Neuronal stem cell (in vitro differentiated cells): ENCODE results near the gene NCBP2.

ENCODE experiments used
- DNase-seq: peaks from one replicate; pipeline ENCODE4 v3.0.0-alpha.2; 2013; ENCODE audit warnings: low spot score
- H2AFZ ChIP-seq: one replicate; pipeline ENCODE4 v1.6.1; 2013; ENCODE audit warnings: mild to moderate bottlenecking, low read length, inconsistent platforms
- H2AK5ac ChIP-seq: 2 replicates; pipeline ENCODE4 v1.6.1; 2013; ENCODE audit warnings: low read depth, mild to moderate bottlenecking, inconsistent platforms, low read length, moderate library complexity, mixed read lengths
- H2BK120ac ChIP-seq: 2 replicates; pipeline ENCODE4 v1.6.1; 2013; ENCODE audit warnings: low read depth, mild to moderate bottlenecking, inconsistent platforms, low read length, moderate library complexity, mixed read lengths
- H2BK12ac ChIP-seq: one replicate; pipeline ENCODE4 v1.6.1; 2013; ENCODE audit warnings: low read length, inconsistent platforms
- H2BK15ac ChIP-seq: 2 replicates; pipeline ENCODE4 v1.6.1; 2013; ENCODE audit warnings: mild to moderate bottlenecking, low read length, inconsistent platforms, mixed read lengths
- H2BK5ac ChIP-seq: one replicate; pipeline ENCODE4 v1.6.1; 2013; ENCODE audit warnings: inconsistent platforms, mild to moderate bottlenecking, low read length, moderate library complexity
- H3K14ac ChIP-seq: one replicate; pipeline ENCODE4 v1.6.1; 2013; ENCODE audit warnings: low read length, inconsistent platforms
- H3K18ac ChIP-seq: 2 replicates; pipeline ENCODE4 v1.6.1; 2013; ENCODE audit warnings: low read length, inconsistent platforms
- H3K23ac ChIP-seq: 2 replicates; pipeline ENCODE4 v1.6.1; 2013; ENCODE audit warnings: low read depth, mild to moderate bottlenecking, mixed read lengths, low read length, inconsistent platforms; ENCODE audit not compliant: poor library complexity
- H3K27ac ChIP-seq: replicated peaks from 3 replicates; pipeline ENCODE4 v1.5.1; 2013; ENCODE audit warnings: low read length, inconsistent platforms
- H3K27me3 ChIP-seq, 3 experiments: 2 replicates each; pipeline ENCODE4 v1.6.1; 2013; ENCODE audit warnings: low read length in 3 of 3, mild to moderate bottlenecking in 2 of 3, inconsistent platforms in 1 of 3, low read depth in 1 of 3, mixed read lengths in 1 of 3, moderate library complexity in 1 of 3; ENCODE audit not compliant: control insufficient read depth in 3 of 3, insufficient read depth in 3 of 3
- H3K36me3 ChIP-seq, 2 donors: replicated peaks in 1 of 2; 2 replicates each; pipeline ENCODE4 v1.6.1; 2013; ENCODE audit warnings: low read length in 2 of 2; ENCODE audit not compliant: control insufficient read depth in 2 of 2, insufficient read depth in 2 of 2
- H3K4ac ChIP-seq: 2 replicates; pipeline ENCODE4 v1.6.1; 2013; ENCODE audit warnings: inconsistent platforms, mild to moderate bottlenecking, low read length, moderate library complexity
- H3K4me1 ChIP-seq, 2 donors: 1 replicate in 1 of 2; 2 replicates in 1 of 2; pipeline ENCODE4 v1.6.1; 2013; ENCODE audit warnings: low read length in 2 of 2, low read depth in 1 of 2; ENCODE audit not compliant: control insufficient read depth in 2 of 2, insufficient read depth in 1 of 2
- H3K4me2 ChIP-seq: one replicate; pipeline ENCODE4 v1.6.1; 2013; ENCODE audit warnings: mild to moderate bottlenecking, low read length, inconsistent platforms; ENCODE audit not compliant: insufficient read depth, poor library complexity, severe bottlenecking
- H3K4me3 ChIP-seq, 2 donors: 2 replicates each; pipeline ENCODE4 v1.5.1; 2013; ENCODE audit warnings: low read length in 2 of 2, mild to moderate bottlenecking in 2 of 2, inconsistent platforms in 1 of 2, moderate library complexity in 1 of 2
- H3K79me1 ChIP-seq: one replicate; pipeline ENCODE4 v1.6.1; 2013; ENCODE audit warnings: low read depth, mild to moderate bottlenecking, inconsistent platforms, low read length, moderate library complexity
- H3K9ac ChIP-seq: one replicate; pipeline ENCODE4 v1.6.1; 2013; ENCODE audit warnings: mild to moderate bottlenecking, low read depth, low read length, inconsistent platforms; ENCODE audit not compliant: poor library complexity
- H3K9me3 ChIP-seq, 2 donors: replicated peaks in 1 of 2; 2 replicates each; pipeline versions ENCODE3 to v1.6.1; 2013; ENCODE audit warnings: low read length in 2 of 2, mild to moderate bottlenecking in 2 of 2, inconsistent platforms in 1 of 2, low read depth in 1 of 2, mixed read lengths in 1 of 2, moderate library complexity in 1 of 2; ENCODE audit not compliant: control insufficient read depth in 2 of 2, insufficient read depth in 1 of 2
- H4K8ac ChIP-seq: one replicate; pipeline ENCODE4 v1.6.1; 2013; ENCODE audit warnings: low read depth, mild to moderate bottlenecking, inconsistent platforms, low read length, moderate library complexity
- H4K91ac ChIP-seq: one replicate; pipeline ENCODE4 v1.6.1; 2013; ENCODE audit warnings: low read length, low read depth, mild to moderate bottlenecking, inconsistent platforms; ENCODE audit not compliant: poor library complexity
- WGBS, 2 donors: extraction: QIAGEN DNeasy Blood & Tissue Kit; methylation state at CpG; one replicate each; pipeline ENCODE4 v1.1.7; 2013; ENCODE audit warnings: missing lambda C conversion rate in 2 of 2, mixed read lengths in 1 of 2; ENCODE audit not compliant: insufficient read length in 2 of 2, insufficient replicate concordance in 1 of 2; ENCODE audit errors: extremely low coverage in 2 of 2; 5-methylcytosine and 5-hydroxymethylcytosine counted together

The NCBP2 gene

DNA sequence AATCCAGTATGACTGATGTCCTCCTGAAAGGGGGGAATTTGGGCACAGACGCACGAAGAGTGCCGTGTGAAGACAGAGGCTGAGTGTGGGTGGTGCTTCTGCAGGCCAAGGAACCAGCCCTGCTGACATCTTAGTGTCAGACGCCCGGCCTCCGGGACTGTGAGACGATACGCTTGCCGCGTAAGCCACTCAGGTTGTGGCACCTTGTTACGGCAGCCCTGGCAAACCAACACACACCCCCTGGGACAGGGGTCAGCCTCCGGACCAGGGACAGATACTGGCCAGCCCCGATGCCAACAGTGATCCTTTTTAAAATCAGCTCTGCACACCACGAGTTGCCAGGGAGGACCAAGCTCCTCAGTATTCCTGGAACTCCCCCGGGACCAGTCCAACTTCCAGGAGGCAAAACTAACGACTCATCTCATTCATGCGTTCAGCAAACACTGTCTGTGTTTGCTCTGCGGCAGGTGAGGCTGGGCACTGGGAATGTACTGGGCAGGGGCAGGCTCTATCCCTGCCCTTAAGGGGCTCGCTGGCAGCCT lies 47.5 kb upstream of the NCBP2 start:
- Histone ChIP-seq H3K4me1 (peaks cover 5 to 6% of the 10 kb centered on the region in 2 donors), H3K36me3 (no peaks in the 10 kb centered on the region), H3K14ac (no peak overlapping the region), H3K18ac (no peak overlapping the region), H3K4me3 (no peak overlapping the region), H3K23ac (no peak overlapping the region), H2AK5ac (peak overlapping the region; percentile 9), H2BK12ac (no peak overlapping the region), H2BK120ac (no peak overlapping the region), H3K4ac (no peak overlapping the region), H4K8ac (no peak overlapping the region), H3K9me3 (no peaks in the 10 kb centered on the region), H2AFZ (no peak overlapping the region), H2BK5ac (no peak overlapping the region), H2BK15ac (no peak overlapping the region), H3K27me3 (peaks cover 0 to 5% (median 0%) of the 10 kb centered on the region in 3 experiments), H3K4me2 (no peak overlapping the region), H3K9ac (no peak overlapping the region), H3K27ac (no peak overlapping the region), H3K79me1 (peaks cover under 1% of the 10 kb centered on the region), H4K91ac (no peak overlapping the region)
- WGBS, 2 donors = no CpG with 5 or more reads among the region's 19 CpGs
- no peak for DNase-seq

- Histone ChIP-seq H3K9me3 (no peaks in the 10 kb centered on the region), H3K18ac (no peak overlapping the region), H2BK5ac (no peak overlapping the region), H3K4me3 (no peak overlapping the region), H3K36me3 (no peaks in the 10 kb centered on the region), H3K4me2 (no peak overlapping the region), H3K27me3 (peaks cover 0 to 5% (median 0%) of the 10 kb centered on the region in 3 experiments), H3K9ac (no peak overlapping the region), H3K23ac (peak overlapping the region; percentile 35), H3K4me1 (peaks cover 0 to 5% of the 10 kb centered on the region in 2 donors), H2AK5ac (peak overlapping the region; percentile 5), H2BK15ac (no peak overlapping the region), H3K14ac (no peak overlapping the region), H4K8ac (no peak overlapping the region), H3K4ac (no peak overlapping the region), H2BK120ac (no peak overlapping the region), H4K91ac (peak overlapping the region; percentile 56), H3K79me1 (no peaks in the 10 kb centered on the region), H3K27ac (no peak overlapping the region), H2AFZ (peak overlapping the region; percentile 62), H2BK12ac (no peak overlapping the region)
- no peak for DNase-seq
- no CpG with 5 or more reads among the region's 12 CpGs for WGBS, 2 donors
These were observed 46.1 kb upstream of the NCBP2 start for GRCh38 chr3:196988241-196989029.

DNA sequence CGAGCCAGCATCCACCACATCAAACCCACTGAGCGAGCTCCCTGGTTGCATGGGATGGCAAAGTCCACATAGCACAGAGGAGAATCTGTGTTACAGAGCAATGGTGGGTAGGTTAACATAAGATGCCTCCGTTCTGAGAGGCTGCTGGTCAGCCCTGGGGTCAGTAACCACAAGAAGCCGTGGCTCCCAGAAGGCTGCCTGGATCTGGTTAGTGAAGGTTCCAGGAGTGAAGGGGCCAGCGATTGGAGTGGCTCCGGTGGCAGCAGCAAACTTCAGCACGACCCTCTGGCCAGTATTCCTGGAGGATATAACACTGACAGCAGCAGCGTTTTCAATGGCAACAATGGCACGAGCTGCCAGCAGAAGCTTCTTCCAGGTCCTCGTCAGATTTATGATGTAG lies 44.7 kb upstream of the NCBP2 start:
- H4K8ac ChIP-seq = no peak overlapping the region
- H2BK15ac ChIP-seq = no peak overlapping the region
- H2AK5ac ChIP-seq = no peak overlapping the region
- no peak overlapping the region for H2BK12ac ChIP-seq
- H3K79me1 ChIP-seq = no peaks in the 10 kb centered on the region
- H3K14ac ChIP-seq = no peak overlapping the region
- H3K4me3 ChIP-seq = no peak overlapping the region
- no peak for DNase-seq
- H3K27me3 ChIP-seq = peaks cover 0 to 5% (median 0%) of the 10 kb centered on the region in 3 experiments
- no peak overlapping the region for H2BK5ac ChIP-seq
- H3K36me3 ChIP-seq = no peaks in the 10 kb centered on the region
- peaks cover 0 to 1% of the 10 kb centered on the region in 2 donors for H3K9me3 ChIP-seq
- peaks cover 0 to 5% of the 10 kb centered on the region in 2 donors for H3K4me1 ChIP-seq
- no CpG with 5 or more reads among the region's 10 CpGs for WGBS, 2 donors
- no peak overlapping the region for H3K27ac ChIP-seq
- H3K18ac ChIP-seq = no peak overlapping the region
- no peak overlapping the region for H3K4ac ChIP-seq
- H3K9ac ChIP-seq = no peak overlapping the region
- H4K91ac ChIP-seq = no peak overlapping the region
- no peak overlapping the region for H2BK120ac ChIP-seq
- H3K23ac ChIP-seq = no peak overlapping the region
- no peak overlapping the region for H2AFZ ChIP-seq
- H3K4me2 ChIP-seq = no peak overlapping the region
